ENCODE measurements around the gene TENM3.

TENM3 gene

GRCh38 chr4:182776376-182777105 is 533.3 kb downstream of the TENM3 start:
- H3K4me3 ChIP-seq (ENCODE audit: control insufficient read depth, low read depth, low read length), result no peak overlapping the region
- TF ChIP-seq CTCF (conservative IDR thresholded peaks at IDR 0.05; ENCODE audit: control insufficient read depth, insufficient read depth, low read depth, low read length), result no peak
- no peak for DNase-seq (ENCODE audit: low read depth)

DNA sequence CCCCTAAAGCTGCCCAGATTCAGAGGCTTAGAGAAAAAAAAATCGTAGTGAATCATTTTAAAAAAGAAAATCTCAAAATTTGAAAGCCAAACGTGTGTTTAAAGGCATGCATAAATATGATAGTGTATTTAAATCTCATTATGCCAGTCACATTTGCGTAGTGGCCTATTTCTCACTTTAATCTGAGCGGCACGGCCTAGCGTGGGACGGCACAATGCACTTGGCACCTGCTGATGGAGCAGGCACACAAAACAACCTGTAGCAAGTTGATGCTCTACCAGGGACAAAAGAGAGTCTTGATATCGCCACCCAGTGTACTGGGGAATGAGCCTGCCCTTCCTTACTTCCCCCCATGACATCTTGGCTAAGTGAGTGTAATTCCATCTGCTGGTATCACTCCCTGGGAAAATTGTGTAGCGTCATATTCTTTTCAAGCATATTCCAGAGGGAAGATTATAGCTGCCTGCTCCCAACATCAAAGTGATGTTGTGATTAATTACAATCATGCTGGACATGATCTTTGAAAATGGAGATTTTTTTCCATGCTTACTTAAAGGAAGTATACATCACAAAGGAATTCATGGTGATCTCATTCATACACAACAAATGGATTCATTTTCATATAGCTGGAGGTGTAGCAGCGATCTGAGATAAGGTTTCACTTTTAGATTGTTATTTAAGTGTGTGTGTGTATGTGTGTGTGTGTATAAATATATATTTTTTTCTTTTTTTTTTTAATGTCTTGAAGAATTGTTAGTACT is 535.2 kb downstream of the TENM3 start:
- no peak for TF ChIP-seq CTCF (conservative IDR thresholded peaks at IDR 0.05; ENCODE audit: control insufficient read depth, insufficient read depth, low read depth, low read length)
- DNase-seq (ENCODE audit: low read depth), result no peak
- H3K4me3 ChIP-seq (ENCODE audit: control insufficient read depth, low read depth, low read length), result no peak overlapping the region

- TF ChIP-seq CTCF (conservative IDR thresholded peaks at IDR 0.05; ENCODE audit: control insufficient read depth, insufficient read depth, low read depth, low read length), result no peak
- no peak overlapping the region for H3K4me3 ChIP-seq (ENCODE audit: control insufficient read depth, low read depth, low read length)
- DNase-seq (ENCODE audit: low read depth), result no peak
These were observed 543.8 kb downstream of the TENM3 start for GRCh38 chr4:182786991-182787390.

DNA sequence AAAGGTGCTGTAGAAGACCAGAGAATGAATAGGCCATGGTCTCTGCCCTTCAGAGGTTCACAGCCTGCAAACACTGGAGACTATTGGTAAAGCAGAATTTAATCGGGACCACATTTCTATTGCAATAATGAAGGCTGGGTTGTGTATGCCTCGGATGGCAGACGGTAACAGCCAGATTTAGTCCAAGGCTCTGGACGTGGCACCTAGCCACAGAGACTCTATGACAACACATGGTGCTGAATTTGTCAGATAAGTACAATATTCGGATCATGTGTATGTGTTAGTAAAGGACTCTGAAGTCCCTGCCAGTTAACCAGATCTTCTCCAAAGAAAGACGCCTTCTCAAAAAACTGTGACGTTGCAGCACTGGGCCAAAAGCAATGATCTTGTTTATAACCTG is 545.0 kb downstream of the TENM3 start:
- TF ChIP-seq CTCF (conservative IDR thresholded peaks at IDR 0.05; ENCODE audit: control insufficient read depth, insufficient read depth, low read depth, low read length), result no peak
- no peak for DNase-seq (ENCODE audit: low read depth)

GRCh38 chr4:182789529-182789928 is 546.3 kb downstream of the TENM3 start:
- H3K4me3 ChIP-seq (ENCODE audit: control insufficient read depth, low read depth, low read length), result no peak overlapping the region
- DNase-seq (ENCODE audit: low read depth), result no peak
- no peak for TF ChIP-seq CTCF (conservative IDR thresholded peaks at IDR 0.05; ENCODE audit: control insufficient read depth, insufficient read depth, low read depth, low read length)

More for the DNA sequence above, 545.0 kb downstream of the TENM3 start:
- no peak overlapping the region for H3K4me3 ChIP-seq (ENCODE audit: control insufficient read depth, low read depth, low read length)

GRCh38 chr4:182795446-182796238 is 552.4 kb downstream of the TENM3 start:
- no peak overlapping the region for H3K4me3 ChIP-seq (ENCODE audit: control insufficient read depth, low read depth, low read length)
- no peak for TF ChIP-seq CTCF (conservative IDR thresholded peaks at IDR 0.05; ENCODE audit: control insufficient read depth, insufficient read depth, low read depth, low read length)
- DNase-seq (ENCODE audit: low read depth), result no peak

All from fibroblast of mammary gland (primary cell).